GM12878 (cell line): ENCODE data around the gene POLG. TPM values are rescaled to one million over a fixed set of nuclear protein-coding genes. Genes with fewer than 3 reads are reported as not detected.

Experiments
- ATAC-seq: fragments of 200-7000 bp; cut with Tn5 transposase; 3 replicates; pipeline ENCODE4 v1.9.1; 2020; ENCODE audit warnings: mild to moderate bottlenecking, moderate library complexity
- BruUV-seq: library from RNA; stranded (reverse); fragments of 400-500 nt; replicated peaks from 2 replicates; lab custom pipeline; 2021; lab: Mats Ljungman, UMichigan
- CTCF ChIA-PET: fragments of 300-600 bp; sonication (Branson Sonifier 250); formaldehyde crosslinking; extraction: SDS; loops from one replicate; lab custom pipeline; 2021; ENCODE audit warnings: inconsistent platforms; lab: Yijun Ruan, JAX
- POLR2A ChIA-PET: fragments of 350-600 bp; formaldehyde crosslinking; extraction: SDS; loops from one replicate; lab custom pipeline; 2021; ENCODE audit warnings: inconsistent platforms; lab: Charles Lee
- RAD21 ChIA-PET: fragments of 300-600 bp; sonication (Branson Sonifier 250); formaldehyde crosslinking; loops from one replicate; lab custom pipeline; 2023; ENCODE audit warnings: antibody characterized with exemption; ENCODE audit not compliant: unreplicated experiment; lab: Charles Lee
- SMC1A ChIA-PET: fragments of 300-600 bp; sonication (Branson Sonifier 250); formaldehyde crosslinking; loops from one replicate; lab custom pipeline; 2023; ENCODE audit not compliant: unreplicated experiment, uncharacterized antibody; lab: Charles Lee
- DNase-seq: peaks from one replicate; pipeline ENCODE4 v3.0.0-alpha.2; 2011; ENCODE audit warnings: low read depth, low spot score
- FAIRE-seq: peaks from 3 replicates; lab custom pipeline; 2011; peaks lifted over from hg19 to GRCh38; lab: Jason Lieb, UNC
- H2AFZ ChIP-seq: 2 replicates; pipeline ENCODE4 v1.6.0; 2011; ENCODE audit warnings: low read depth, low read length, control low read depth; ENCODE audit not compliant: control insufficient read depth
- H3K27ac ChIP-seq: 2 replicates; pipeline ENCODE4 v1.5.1; 2011; ENCODE audit warnings: control low read depth; ENCODE audit not compliant: control insufficient read depth, insufficient read depth
- H3K27me3 ChIP-seq, 2 experiments: replicated peaks in 1 of 2; 2 replicates each; pipeline versions ENCODE4 v1.6.0 to v1.6.1; 2011; ENCODE audit warnings: low read length in 1 of 2; ENCODE audit not compliant: control insufficient read depth in 2 of 2, insufficient read depth in 2 of 2
- H3K36me3 ChIP-seq, 2 experiments: 2 replicates each; pipeline ENCODE4 v1.5.1; 2011; ENCODE audit warnings: low read length in 1 of 2; ENCODE audit not compliant: control insufficient read depth in 2 of 2, insufficient read depth in 2 of 2
- H3K4me1 ChIP-seq: 2 replicates; pipeline ENCODE4 v1.6.1; 2011; ENCODE audit warnings: mild to moderate bottlenecking, low read length, moderate library complexity, mixed read lengths; ENCODE audit not compliant: control insufficient read depth, insufficient read depth
- H3K4me2 ChIP-seq: 2 replicates; pipeline ENCODE4 v1.6.0; 2011; ENCODE audit warnings: control low read depth; ENCODE audit not compliant: control insufficient read depth, insufficient read depth
- H3K4me3 ChIP-seq: fragments of 200-600 bp; sonication (generic); 2 replicates; pipeline ENCODE4 v1.5.1; 2016
- H3K79me2 ChIP-seq: 2 replicates; pipeline ENCODE4 v1.6.0; 2011; ENCODE audit warnings: low read length; ENCODE audit not compliant: control insufficient read depth, insufficient read depth
- H3K9ac ChIP-seq: 2 replicates; pipeline ENCODE4 v1.8.0; 2011; ENCODE audit warnings: low read length, control low read depth, mixed read lengths; ENCODE audit not compliant: control insufficient read depth, insufficient read depth
- H3K9me3 ChIP-seq: replicated peaks from 3 replicates; pipeline ENCODE4 v1.5.1; 2011; ENCODE audit warnings: mild to moderate bottlenecking, low read length; ENCODE audit not compliant: control insufficient read depth, insufficient read depth
- H4K20me1 ChIP-seq: 2 replicates; pipeline ENCODE4 v1.6.0; 2011; ENCODE audit not compliant: control insufficient read depth, insufficient read depth
- BCL3 ChIP-seq: IDR thresholded peaks from 2 replicates; pipeline ENCODE4 v1.6.1; 2011; ENCODE audit warnings: borderline replicate concordance, low read depth, mild to moderate bottlenecking, moderate library complexity, low read length; ENCODE audit not compliant: insufficient read depth, poor library complexity, severe bottlenecking
- CTCF ChIP-seq, 3 experiments: IDR thresholded peaks in 2 of 3; conservative IDR thresholded peaks in 1 of 3; 2 replicates each; pipeline ENCODE4 v1.5.1; 2011; ENCODE audit warnings: low read depth in 3 of 3, low read length in 3 of 3, mild to moderate bottlenecking in 3 of 3, control low read depth in 2 of 3, moderate library complexity in 2 of 3, inconsistent platforms in 1 of 3, mixed read lengths in 1 of 3; ENCODE audit not compliant: control insufficient read depth in 2 of 3, insufficient read depth in 1 of 3; ENCODE audit errors: extremely low read depth in 1 of 3
- E4F1 ChIP-seq: fragments of 450-650 bp; IDR thresholded peaks from 2 replicates; pipeline ENCODE4 v1.6.1; 2018; ENCODE audit warnings: borderline replicate concordance, mild to moderate bottlenecking; ENCODE audit not compliant: partially characterized antibody
- ETV6 ChIP-seq, 2 experiments: fragments of 450-650 bp in 1 of 2; IDR thresholded peaks in 1 of 2; conservative IDR thresholded peaks in 1 of 2; 2 replicates each; pipeline ENCODE4 v1.6.1; 2014; ENCODE audit warnings: antibody characterized with exemption in 1 of 2, borderline replicate concordance in 1 of 2, low read depth in 1 of 2, mild to moderate bottlenecking in 1 of 2, moderate library complexity in 1 of 2
- IKZF2 ChIP-seq, 2 experiments: fragments of 450-650 bp; IDR thresholded peaks; 2 replicates each; pipeline ENCODE4 v1.6.1; 2017; ENCODE audit warnings: mild to moderate bottlenecking in 2 of 2, moderate library complexity in 2 of 2
- MXI1 ChIP-seq: fragments of 150-350 bp; IDR thresholded peaks from 2 replicates; pipeline ENCODE4 v1.6.1; 2011; ENCODE audit warnings: low read depth, mild to moderate bottlenecking, inconsistent platforms, low read length, improper control_type of control experiment
- NRF1 ChIP-seq: conservative IDR thresholded peaks from 2 replicates; pipeline ENCODE4 v1.6.1; 2011; ENCODE audit warnings: mild to moderate bottlenecking, low read depth, low read length, improper control_type of control experiment
- REST ChIP-seq: IDR thresholded peaks from 2 replicates; pipeline ENCODE4 v1.6.1; 2012; ENCODE audit warnings: mild to moderate bottlenecking, low read depth, low read length
- SP1 ChIP-seq: IDR thresholded peaks from one replicate; pipeline ENCODE4 v1.6.1; 2011; ENCODE audit warnings: low read depth, low read length
- YBX1 ChIP-seq: fragments of 450-650 bp; IDR thresholded peaks from 2 replicates; pipeline ENCODE4 v1.6.1; 2016; ENCODE audit warnings: antibody characterized with exemption
- ZBED1 ChIP-seq: IDR thresholded peaks from 2 replicates; pipeline ENCODE4 v1.6.1; 2016; ENCODE audit warnings: borderline replicate concordance
- WGBS: methylation state at CpG from one replicate; pipeline ENCODE4 v1.1.6; 2016; ENCODE audit warnings: low lambda C conversion rate; ENCODE audit not compliant: insufficient replicate concordance, insufficient coverage; ENCODE audit errors: missing lambda C conversion rate; 5-methylcytosine and 5-hydroxymethylcytosine counted together
- in situ Hi-C: fragments of 300-500 bp; cut with MboI; formaldehyde crosslinking; loops from 9 replicates; pipeline ENCODE4 v1.14.3; 2018; ENCODE audit warnings: mixed read lengths
- intact Hi-C: fragments of 100-400 bp; cut with micrococcal nuclease; formaldehyde crosslinking; loops from one replicate; pipeline ENCODE4 v1.14.2; 2022; ENCODE audit not compliant: unreplicated experiment
- polyA plus RNA-seq, 11 experiments: library from polyadenylated mRNA; depleted of rRNA in 4 of 11; unstranded in 6 of 11; stranded (reverse) in 5 of 11; fragments of >200 nt; fragmentation: Nextera tagmentation in 4 of 11; fragmentation: Illumina TruSeq in 1 of 11; extraction: Ambion mirVana in 4 of 11; extraction: Trizol in 1 of 11; gene quantifications; 1 replicate in 1 of 11; 2 replicates in 10 of 11; pipeline versions ENCODE4 v1.2.1 to v1.2.3, GENCODE V29; 2011 to 2016; ENCODE audit warnings: inconsistent platforms in 2 of 11, missing spikeins in 2 of 11, low read depth in 1 of 11
- total RNA-seq, 4 experiments: library from RNA; depleted of rRNA in 3 of 4; stranded (reverse); fragments of >200 nt in 3 of 4; fragmentation: Illumina TruSeq in 1 of 4; extraction: Trizol in 1 of 4; gene quantifications; 2 replicates each; pipeline versions ENCODE4 v1.2.1 to v1.2.3, GENCODE V29; 2013 to 2021

POLG gene
- total and polyA plus RNA-seq, 10 of the 15 experiments (the other 5 are each of a cell fraction or from before 2014, with no cell fraction given): 14.8 to 71.1 (median 33.0) TPM

- POLR2A ChIA-PET: no interaction called here
- Histone ChIP-seq H3K9me3 (no peaks in the 10 kb centered on the region), H3K79me2 (peaks cover 25% of the 10 kb centered on the region), H3K36me3 (peaks cover 55 to 76% of the 10 kb centered on the region in 2 experiments), H3K4me3 (no peak overlapping the region), H3K9ac (no peak overlapping the region), H3K4me2 (no peak overlapping the region), H3K27ac (no peak overlapping the region), H3K27me3 (no peaks in the 10 kb centered on the region), H2AFZ (no peak overlapping the region), H3K4me1 (peaks cover 20% of the 10 kb centered on the region), H4K20me1 (peaks cover 14% of the 10 kb centered on the region)
- no TSS peak for BruUV-seq
- CTCF ChIA-PET: interaction anchor here (1.2 to 13.0 kb wide), 4 partner anchors 8 to 149 kb away, joined by 3 to 116 read pairs (median 4); no protein-coding TSS in a partner anchor
- ATAC-seq (no peak), DNase-seq (no peak), FAIRE-seq (no peak)
- SMC1A ChIA-PET: interaction anchor here (0.9 kb wide), 2 partner anchors 9 to 27 kb away, joined by 3 read pairs; no protein-coding TSS in a partner anchor
- RAD21 ChIA-PET: no interaction called here
- WGBS: 98% methylated on average over 6 of the region's 6 CpGs
- intact Hi-C loops: no loop called here
- in situ Hi-C loops: no loop called here
- TF ChIP-seq ZBED1 (no peak), NRF1 (no peak), BCL3 (no peak), CTCF (IDR thresholded peaks at IDR 0.05 in 2 of 3, conservative IDR thresholded peaks at IDR 0.05 in 1 of 3; ENCODE audit: control insufficient read depth in 2 of 3, extremely low read depth in 1 of 3, insufficient read depth in 1 of 3, low read depth in 3 of 3, low read length in 3 of 3) (no peak), IKZF2 (IDR thresholded peaks at IDR 0.05) (no peak), ETV6 (conservative IDR thresholded peaks at IDR 0.05 in 1 of 2, IDR thresholded peaks at IDR 0.05 in 1 of 2; ENCODE audit: borderline replicate concordance in 1 of 2, low read depth in 1 of 2) (no peak), MXI1 (no peak), YBX1 (no peak), REST (no peak), SP1 (no peak), E4F1 (no peak)
Measured at GRCh38 chr15:89327113-89327512, 7.5 kb downstream of the POLG start.
